Stomach (tissue), 9 donors: Measurements from ENCODE around the gene MAP3K5. TPM values are rescaled to one million over a fixed set of nuclear protein-coding genes. Genes with fewer than 3 reads are reported as not detected.
A peak's percentile ranks its signal among the peaks of the same experiment; 100 is the strongest.

ENCODE experiments used
- DNase-seq, 2 donors: peaks; one replicate each; pipeline versions ENCODE4 v3.0.0 to v3.0.0-alpha.2; 2013 to 2019
- H3K27ac ChIP-seq, 5 donors: fragments of 200-600 bp in 4 of 5; sonication (generic) in 4 of 5; one replicate each; pipeline ENCODE4 v1.5.1; 2013 to 2019; ENCODE audit warnings: mild to moderate bottlenecking in 1 of 5, moderate library complexity in 1 of 5
- H3K27me3 ChIP-seq, 3 donors: fragments of 200-600 bp; sonication (generic); one replicate each; pipeline ENCODE4 v1.5.1; 2017 to 2019; ENCODE audit warnings: mixed run types in 1 of 3
- H3K36me3 ChIP-seq, 4 donors: fragments of 200-600 bp; sonication (generic); 1 replicate in 3 of 4; 2 replicates in 1 of 4; pipeline ENCODE4 v1.5.1; 2016 to 2019
- H3K4me1 ChIP-seq, 4 donors: fragments of 200-600 bp; sonication (generic); one replicate each; pipeline ENCODE4 v1.5.1; 2016 to 2019
- H3K4me3 ChIP-seq, 4 donors: fragments of 200-600 bp; sonication (generic) in 3 of 4; one replicate each; pipeline ENCODE4 v1.5.1; 2016 to 2019; ENCODE audit warnings: mild to moderate bottlenecking in 1 of 4
- H3K9me3 ChIP-seq, 4 donors: fragments of 200-600 bp; sonication (generic); one replicate each; pipeline ENCODE4 v1.5.1; 2016 to 2019
- CTCF ChIP-seq, 7 experiments: fragments of 450-650 bp in 4 of 7; fragments of 200-600 bp in 3 of 7; sonication (generic) in 3 of 7; IDR thresholded peaks; one replicate each; pipeline ENCODE4 v1.5.1; 2016 to 2019; ENCODE audit warnings: antibody characterized with exemption in 7 of 7, control low read depth in 2 of 7, mild to moderate bottlenecking in 1 of 7
- EP300 ChIP-seq: sonication (generic); formaldehyde crosslinking; IDR thresholded peaks from one replicate; pipeline ENCODE4 v1.6.1; 2017; ENCODE audit warnings: antibody characterized with exemption
- POLR2A ChIP-seq, 4 donors: fragments of 450-650 bp; IDR thresholded peaks; one replicate each; pipeline ENCODE4 v1.6.1; 2016; ENCODE audit warnings: antibody characterized with exemption in 4 of 4, control low read depth in 2 of 4, mild to moderate bottlenecking in 1 of 4, moderate library complexity in 1 of 4
- POLR2AphosphoS5 ChIP-seq, 3 donors: sonication (generic); formaldehyde crosslinking; IDR thresholded peaks; one replicate each; pipeline ENCODE4 v1.6.1; 2016; ENCODE audit warnings: antibody characterized with exemption in 3 of 3
- WGBS, 5 donors: extraction: QIAGEN DNeasy Blood & Tissue Kit in 3 of 5; methylation state at CpG; one replicate each; pipeline versions ENCODE4 v1.1.5 to v1.1.7; 2013 to 2018; 5-methylcytosine and 5-hydroxymethylcytosine counted together
- intact Hi-C: fragments of 100-400 bp; cut with DNase I; formaldehyde crosslinking; loops from one replicate; pipeline ENCODE4 v1.15.1; 2023; ENCODE audit warnings: low total_unique reads
- polyA plus RNA-seq, 3 donors: library from polyadenylated mRNA; stranded (reverse); fragments of 200-250 nt; gene quantifications; one replicate each; pipeline ENCODE4 v1.2.3, GENCODE V29; 2013
- total RNA-seq, 5 donors: library from RNA; depleted of rRNA; stranded (reverse); fragments of >200 nt; gene quantifications; one replicate each; pipeline versions ENCODE4 v1.1.0 to v1.2.3, GENCODE V29; 2014 to 2016
- donor health status: healthy with polysubstance abuse.
- donor health status: Bipolar disorder and iron deficiency.
- donor health status: healthy.

The MAP3K5 gene
- total and polyA plus RNA-seq, 8 donors = 4.9 to 40.3 (median 23.6) TPM

- no peaks in the 10 kb centered on the region for H3K27me3 ChIP-seq
- 73 to 81% (median 78%) methylated on average over 5 of the region's 5 CpGs for WGBS, 5 donors
- no peaks in the 10 kb centered on the region for H3K9me3 ChIP-seq
- TF ChIP-seq EP300 = no peak
- no peak for TF ChIP-seq POLR2A (IDR thresholded peaks at IDR 0.05)
- TF ChIP-seq POLR2AphosphoS5 (IDR thresholded peaks at IDR 0.05) = no peak
- TF ChIP-seq CTCF (IDR thresholded peaks at IDR 0.05) = no peak
- no peak overlapping the region for H3K27ac ChIP-seq
- intact Hi-C loops = no loop called here
- peaks cover 17 to 58% (median 34%) of the 10 kb centered on the region in 4 donors for H3K4me1 ChIP-seq
- peaks cover 11 to 45% (median 33%) of the 10 kb centered on the region in 4 donors for H3K36me3 ChIP-seq
- DNase-seq = no peak
- H3K4me3 ChIP-seq = no peak overlapping the region
These were observed 187.3 kb downstream of the MAP3K5 start for GRCh38 chr6:136604928-136605510.

DNA sequence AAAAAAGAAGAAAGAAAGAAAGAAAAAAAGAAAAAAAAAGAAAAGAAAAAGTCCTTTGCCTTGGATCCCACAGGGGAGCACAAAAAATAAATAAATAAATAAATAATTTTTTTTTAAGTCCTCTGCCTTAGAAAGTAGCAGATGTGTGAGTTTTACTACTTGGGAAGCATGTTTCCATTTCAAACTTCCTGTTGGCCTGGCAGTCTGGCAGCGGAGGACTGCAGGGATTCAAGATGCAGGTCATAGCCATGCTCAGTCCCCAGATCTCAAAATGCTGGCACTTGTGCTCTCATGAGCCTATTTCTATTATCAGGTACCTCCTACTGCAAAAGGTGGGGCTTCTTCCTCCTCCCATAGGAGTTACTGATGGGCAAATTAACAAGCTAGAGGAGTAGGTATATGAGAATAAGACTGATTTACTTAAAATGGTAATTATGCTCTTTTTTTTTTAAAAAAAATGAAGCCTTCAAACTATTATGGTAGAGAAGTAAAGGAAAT, 187.9 kb downstream of the MAP3K5 start:
- intact Hi-C loops = no loop called here
- peaks cover 11 to 50% (median 35%) of the 10 kb centered on the region in 4 donors for H3K36me3 ChIP-seq
- H3K27me3 ChIP-seq = no peaks in the 10 kb centered on the region
- no peaks in the 10 kb centered on the region for H3K9me3 ChIP-seq
- DNase-seq = no peak
- no peak overlapping the region for H3K27ac ChIP-seq
- WGBS, 5 donors = 80 to 89% (median 85%) methylated on average over 1 of the region's 1 CpG
- H3K4me1 ChIP-seq = peaks cover 10 to 58% (median 28%) of the 10 kb centered on the region in 4 donors
- TF ChIP-seq POLR2A (IDR thresholded peaks at IDR 0.05) = no peak
- no peak for TF ChIP-seq POLR2AphosphoS5 (IDR thresholded peaks at IDR 0.05)
- no peak for TF ChIP-seq EP300
- TF ChIP-seq CTCF (IDR thresholded peaks at IDR 0.05) = no peak
- H3K4me3 ChIP-seq = no peak overlapping the region

DNA sequence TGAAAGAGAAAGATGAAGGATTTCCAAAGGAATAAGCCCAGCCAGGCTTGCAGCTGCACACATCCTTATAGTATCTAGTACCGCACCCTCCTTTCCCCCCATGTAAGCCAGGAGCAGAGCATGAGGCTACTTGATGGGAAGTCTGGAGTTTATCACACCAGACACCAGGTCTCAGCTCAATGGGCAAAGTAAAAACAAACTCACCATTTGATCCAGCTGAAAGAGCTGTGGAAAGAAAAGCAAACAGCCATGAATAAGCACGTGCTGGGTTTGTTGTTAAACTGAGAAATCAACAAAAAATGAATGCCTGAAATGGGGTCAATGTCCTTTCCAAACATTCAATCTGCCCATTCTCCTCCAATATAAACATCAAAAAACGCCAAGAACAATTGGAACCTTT, 191.5 kb downstream of the MAP3K5 start:
- Histone ChIP-seq H3K36me3 (peaks cover 11 to 73% (median 48%) of the 10 kb centered on the region in 4 donors), H3K4me3 (no peak overlapping the region), H3K27me3 (no peaks in the 10 kb centered on the region), H3K27ac (peak overlapping the region in 3 of 5 donors; percentile 8 to 68 (median 24)), H3K4me1 (peaks cover 0 to 35% (median 2%) of the 10 kb centered on the region in 4 donors), H3K9me3 (no peaks in the 10 kb centered on the region)
- TF ChIP-seq EP300 = no peak
- TF ChIP-seq POLR2AphosphoS5 (IDR thresholded peaks at IDR 0.05) = peak in 1 of 3 donors; percentile 23
- TF ChIP-seq CTCF (IDR thresholded peaks at IDR 0.05) = no peak
- TF ChIP-seq POLR2A (IDR thresholded peaks at IDR 0.05) = no peak
- WGBS, 5 donors = 41 to 58% (median 49%) methylated on average over 3 of the region's 3 CpGs
- peak in 1 of 2 donors; percentile 45 for DNase-seq
- intact Hi-C loops = no loop called here

- Histone ChIP-seq H3K9me3 (no peaks in the 10 kb centered on the region), H3K4me3 (no peak overlapping the region), H3K27ac (peak overlapping the region in 3 of 5 donors; percentile 9 to 68 (median 20)), H3K36me3 (peaks cover 11 to 75% (median 44%) of the 10 kb centered on the region in 4 donors), H3K4me1 (peaks cover 0 to 35% (median 8%) of the 10 kb centered on the region in 4 donors), H3K27me3 (no peaks in the 10 kb centered on the region)
- WGBS, 5 donors = 74 to 85% (median 79%) methylated on average over 10 of the region's 10 CpGs
- intact Hi-C loops = no loop called here
- TF ChIP-seq POLR2AphosphoS5 (IDR thresholded peaks at IDR 0.05) = no peak
- TF ChIP-seq EP300 = no peak
- no peak for TF ChIP-seq CTCF (IDR thresholded peaks at IDR 0.05)
- TF ChIP-seq POLR2A (IDR thresholded peaks at IDR 0.05) = no peak
- peak in 1 of 2 donors; percentile 60 for DNase-seq
These were observed 192.8 kb downstream of the MAP3K5 start for GRCh38 chr6:136599329-136600011.
